Cardiac muscle cell (in vitro differentiated cells and primary cell): ENCODE measurements around the gene EEIG1. TPM values are rescaled to one million over a fixed set of nuclear protein-coding genes. Genes with fewer than 3 reads are reported as not detected.

Experiments
- DNase-seq, 2 donors: peaks; one replicate each; pipeline versions ENCODE4 v3.0.0 to v3.0.0-alpha.2; 2010 to 2017; ENCODE audit warnings: low read depth in 1 of 2, low spot score in 1 of 2
- H3K27ac ChIP-seq: fragments of 200-600 bp; sonication (generic); 2 replicates; pipeline ENCODE4 v1.5.1; 2016
- H3K27me3 ChIP-seq: fragments of 200-600 bp; sonication (generic); 2 replicates; pipeline ENCODE4 v1.6.0; 2016; ENCODE audit warnings: control low read depth
- H3K36me3 ChIP-seq: fragments of 200-600 bp; sonication (generic); 2 replicates; pipeline ENCODE4 v1.5.1; 2016; ENCODE audit warnings: control low read depth
- H3K4me1 ChIP-seq: fragments of 200-600 bp; sonication (generic); 2 replicates; pipeline ENCODE4 v1.8.1; 2017; ENCODE audit warnings: low read depth, mild to moderate bottlenecking, mixed run types
- H3K4me3 ChIP-seq: fragments of 200-600 bp; sonication (generic); 2 replicates; pipeline ENCODE4 v1.5.1; 2016; ENCODE audit warnings: mild to moderate bottlenecking
- H3K9me3 ChIP-seq: fragments of 200-600 bp; sonication (generic); 2 replicates; pipeline ENCODE4 v1.5.1; 2017; ENCODE audit warnings: low read depth, mild to moderate bottlenecking, control low read depth
- polyA plus RNA-seq: library from polyadenylated mRNA; unstranded; fragments of >200 nt; fragmentation: Nextera tagmentation; extraction: Ambion mirVana; gene quantifications from 2 replicates; pipeline ENCODE4 v1.2.1, GENCODE V29; 2016
- total RNA-seq: library from RNA; depleted of rRNA; stranded (reverse); fragments of >200 nt; gene quantifications from 2 replicates; pipeline ENCODE4 v1.2.3, GENCODE V29; 2016
- TF ChIP-seq, protein P1 (sequence below): IDR thresholded peaks from 2 replicates; pipeline ENCODE4 v1.5.1; 2012; ENCODE audit warnings: low read depth, mild to moderate bottlenecking, low read length

Gene EEIG1
- total and polyA plus RNA-seq, 2 experiments from 2014 or later, result 25.6 to 26.6 TPM

DNA sequence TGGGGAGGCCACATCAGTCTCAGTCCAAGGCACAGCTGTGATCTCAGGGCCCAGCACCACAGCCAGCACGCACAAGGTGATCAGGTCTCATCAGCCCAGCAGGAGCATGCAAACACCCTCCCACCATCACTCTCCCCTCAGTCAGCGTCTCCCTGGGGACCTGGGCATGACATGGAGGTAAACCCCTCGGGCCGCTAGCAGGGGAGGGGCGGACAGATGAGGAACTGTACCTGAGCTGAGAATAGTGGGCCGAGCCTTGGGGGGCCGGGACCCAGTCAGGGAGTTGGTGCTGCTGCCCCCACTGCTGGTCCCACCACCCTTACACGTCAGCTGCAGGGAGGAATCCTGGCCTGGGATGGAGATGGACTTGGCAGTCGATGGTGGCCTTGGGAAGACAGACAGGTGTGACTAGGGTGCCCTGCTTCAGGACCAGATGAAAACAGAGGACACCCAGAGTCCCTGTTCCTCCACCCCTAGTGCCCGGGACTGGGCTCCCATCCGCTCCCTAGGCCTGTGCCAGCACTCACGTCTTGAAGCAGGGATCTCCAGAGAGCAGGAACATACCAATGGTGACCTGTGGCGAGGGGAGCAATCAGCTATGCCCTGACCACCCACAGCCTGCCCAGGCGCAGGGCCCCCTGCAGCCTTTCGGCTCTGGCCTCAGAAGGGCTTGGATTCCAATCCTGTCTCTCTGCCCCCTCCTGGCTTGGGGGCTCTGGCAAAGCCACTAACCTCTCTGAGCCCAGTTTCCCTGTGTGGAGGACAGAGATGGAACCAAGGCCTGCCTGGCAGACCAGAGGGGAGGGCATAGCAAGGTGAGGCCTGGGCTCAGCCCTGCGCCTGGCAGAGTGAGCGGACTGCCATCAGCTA lies 32.7 kb downstream of the EEIG1 start:
- Histone ChIP-seq H3K4me3 (no peak overlapping the region), H3K27ac (no peak overlapping the region), H3K4me1 (no peaks in the 10 kb centered on the region), H3K27me3 (no peaks in the 10 kb centered on the region), H3K9me3 (no peaks in the 10 kb centered on the region), H3K36me3 (peaks cover 9% of the 10 kb centered on the region)
- TF ChIP-seq, protein P1, sequence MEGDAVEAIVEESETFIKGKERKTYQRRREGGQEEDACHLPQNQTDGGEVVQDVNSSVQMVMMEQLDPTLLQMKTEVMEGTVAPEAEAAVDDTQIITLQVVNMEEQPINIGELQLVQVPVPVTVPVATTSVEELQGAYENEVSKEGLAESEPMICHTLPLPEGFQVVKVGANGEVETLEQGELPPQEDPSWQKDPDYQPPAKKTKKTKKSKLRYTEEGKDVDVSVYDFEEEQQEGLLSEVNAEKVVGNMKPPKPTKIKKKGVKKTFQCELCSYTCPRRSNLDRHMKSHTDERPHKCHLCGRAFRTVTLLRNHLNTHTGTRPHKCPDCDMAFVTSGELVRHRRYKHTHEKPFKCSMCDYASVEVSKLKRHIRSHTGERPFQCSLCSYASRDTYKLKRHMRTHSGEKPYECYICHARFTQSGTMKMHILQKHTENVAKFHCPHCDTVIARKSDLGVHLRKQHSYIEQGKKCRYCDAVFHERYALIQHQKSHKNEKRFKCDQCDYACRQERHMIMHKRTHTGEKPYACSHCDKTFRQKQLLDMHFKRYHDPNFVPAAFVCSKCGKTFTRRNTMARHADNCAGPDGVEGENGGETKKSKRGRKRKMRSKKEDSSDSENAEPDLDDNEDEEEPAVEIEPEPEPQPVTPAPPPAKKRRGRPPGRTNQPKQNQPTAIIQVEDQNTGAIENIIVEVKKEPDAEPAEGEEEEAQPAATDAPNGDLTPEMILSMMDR, result no peak
- no peak for DNase-seq

- Histone ChIP-seq H3K4me3 (no peak overlapping the region), H3K27me3 (no peaks in the 10 kb centered on the region), H3K9me3 (no peaks in the 10 kb centered on the region), H3K27ac (peak overlapping the region; percentile 39), H3K4me1 (no peaks in the 10 kb centered on the region), H3K36me3 (peaks cover 13% of the 10 kb centered on the region)
- TF ChIP-seq, protein P1, result no peak
- no peak for DNase-seq
These were observed 34.1 kb downstream of the EEIG1 start for GRCh38 chr9:127946728-127947127.

DNA sequence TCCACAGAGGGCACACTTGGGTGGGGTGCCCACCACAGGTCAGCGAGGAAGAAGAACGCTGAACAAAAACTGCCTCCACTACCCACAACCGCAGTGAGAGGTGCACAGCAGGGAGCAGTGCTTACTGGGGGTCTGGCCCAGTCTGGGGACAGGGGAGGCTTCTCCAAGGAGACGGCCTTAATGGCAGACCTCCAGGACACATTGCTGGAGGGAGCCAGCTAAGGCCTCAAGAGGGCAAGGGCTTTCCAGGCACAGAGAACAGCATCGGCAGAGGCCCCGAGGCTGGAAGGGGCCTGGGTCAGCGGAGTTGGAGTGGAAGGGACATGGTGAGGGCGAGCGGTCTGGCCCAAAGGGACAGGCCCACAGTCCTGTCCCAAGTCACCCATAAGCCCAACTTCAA lies 34.8 kb downstream of the EEIG1 start:
- no peak for DNase-seq
- no peaks in the 10 kb centered on the region for H3K27me3 ChIP-seq
- H3K27ac ChIP-seq, result peak overlapping the region; percentile 39
- no peaks in the 10 kb centered on the region for H3K9me3 ChIP-seq
- no peak overlapping the region for H3K4me3 ChIP-seq
- H3K36me3 ChIP-seq, result peaks cover 13% of the 10 kb centered on the region
- H3K4me1 ChIP-seq, result no peaks in the 10 kb centered on the region
- TF ChIP-seq, protein P1, result no peak

DNA sequence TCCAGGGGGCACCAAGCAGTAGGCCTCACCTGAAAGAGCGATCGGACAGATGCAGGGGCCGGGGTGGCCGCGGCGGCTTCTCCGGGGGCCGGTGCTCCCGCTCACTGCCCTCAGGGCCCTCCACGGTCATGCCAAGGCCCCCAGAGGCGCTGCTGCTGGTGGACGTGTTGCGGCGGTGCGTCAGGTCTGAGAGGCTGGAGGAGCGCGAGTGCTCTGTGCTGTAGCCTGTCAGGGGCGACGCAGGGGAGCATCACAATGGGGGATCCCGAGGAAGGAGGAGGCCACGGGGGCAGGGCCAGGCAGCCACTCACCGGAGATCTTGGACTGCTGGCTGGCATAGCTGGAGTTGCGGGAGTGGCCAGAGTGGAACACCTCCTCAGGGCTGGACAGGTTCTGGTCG lies 35.5 kb downstream of the EEIG1 start:
- Histone ChIP-seq H3K4me1 (no peaks in the 10 kb centered on the region), H3K27me3 (no peaks in the 10 kb centered on the region), H3K4me3 (no peak overlapping the region), H3K9me3 (no peaks in the 10 kb centered on the region), H3K36me3 (peaks cover 13% of the 10 kb centered on the region), H3K27ac (no peak overlapping the region)
- TF ChIP-seq, protein P1, result no peak
- DNase-seq, result no peak

DNA sequence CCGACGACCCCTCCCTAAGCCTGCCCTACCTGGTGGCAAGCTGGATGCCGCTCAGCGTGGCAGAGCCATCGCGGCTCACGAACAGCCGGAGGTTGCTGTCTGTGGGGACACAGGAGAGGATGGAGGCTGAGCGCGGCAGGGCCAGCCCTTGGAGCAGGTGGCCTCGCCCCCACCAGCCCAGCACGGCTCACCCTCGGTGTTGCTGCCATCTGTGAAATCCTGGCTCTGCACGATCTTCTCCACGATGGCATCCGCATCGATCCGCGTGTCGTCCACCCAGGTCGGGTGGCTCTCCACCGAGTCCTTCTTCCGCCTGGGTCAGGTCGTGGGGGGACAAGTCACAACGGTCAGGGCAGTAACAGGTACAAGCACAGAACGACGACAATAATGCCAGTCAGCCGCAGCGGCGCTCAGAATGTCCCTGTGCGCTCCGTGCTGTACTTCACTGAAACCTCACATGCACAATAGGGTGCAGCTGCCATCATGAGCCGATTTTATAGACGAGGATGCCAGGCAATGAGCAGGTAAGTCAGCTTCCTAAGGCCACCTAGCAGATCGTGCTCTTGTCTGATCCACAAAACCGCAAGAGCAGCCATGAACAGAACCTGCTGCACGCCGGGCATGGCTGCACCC lies 36.1 kb downstream of the EEIG1 start:
- Histone ChIP-seq H3K27ac (no peak overlapping the region), H3K36me3 (peaks cover 13% of the 10 kb centered on the region), H3K4me3 (no peak overlapping the region), H3K9me3 (no peaks in the 10 kb centered on the region), H3K27me3 (no peaks in the 10 kb centered on the region), H3K4me1 (no peaks in the 10 kb centered on the region)
- DNase-seq, result no peak
- TF ChIP-seq, protein P1, result no peak
